DMS79 (cell line): ENCODE measurements around the gene SCAF4.
"Not testable (repeated sequence)": the region's sequence is repeated elsewhere in the genome, so short reads cannot be mapped to it uniquely, and the experiment has no call there.

Source experiments
- DNase-seq: peaks from one replicate; lab custom pipeline; 2025; lab: John Stamatoyannopoulos, UW

SCAF4 gene, protein sequence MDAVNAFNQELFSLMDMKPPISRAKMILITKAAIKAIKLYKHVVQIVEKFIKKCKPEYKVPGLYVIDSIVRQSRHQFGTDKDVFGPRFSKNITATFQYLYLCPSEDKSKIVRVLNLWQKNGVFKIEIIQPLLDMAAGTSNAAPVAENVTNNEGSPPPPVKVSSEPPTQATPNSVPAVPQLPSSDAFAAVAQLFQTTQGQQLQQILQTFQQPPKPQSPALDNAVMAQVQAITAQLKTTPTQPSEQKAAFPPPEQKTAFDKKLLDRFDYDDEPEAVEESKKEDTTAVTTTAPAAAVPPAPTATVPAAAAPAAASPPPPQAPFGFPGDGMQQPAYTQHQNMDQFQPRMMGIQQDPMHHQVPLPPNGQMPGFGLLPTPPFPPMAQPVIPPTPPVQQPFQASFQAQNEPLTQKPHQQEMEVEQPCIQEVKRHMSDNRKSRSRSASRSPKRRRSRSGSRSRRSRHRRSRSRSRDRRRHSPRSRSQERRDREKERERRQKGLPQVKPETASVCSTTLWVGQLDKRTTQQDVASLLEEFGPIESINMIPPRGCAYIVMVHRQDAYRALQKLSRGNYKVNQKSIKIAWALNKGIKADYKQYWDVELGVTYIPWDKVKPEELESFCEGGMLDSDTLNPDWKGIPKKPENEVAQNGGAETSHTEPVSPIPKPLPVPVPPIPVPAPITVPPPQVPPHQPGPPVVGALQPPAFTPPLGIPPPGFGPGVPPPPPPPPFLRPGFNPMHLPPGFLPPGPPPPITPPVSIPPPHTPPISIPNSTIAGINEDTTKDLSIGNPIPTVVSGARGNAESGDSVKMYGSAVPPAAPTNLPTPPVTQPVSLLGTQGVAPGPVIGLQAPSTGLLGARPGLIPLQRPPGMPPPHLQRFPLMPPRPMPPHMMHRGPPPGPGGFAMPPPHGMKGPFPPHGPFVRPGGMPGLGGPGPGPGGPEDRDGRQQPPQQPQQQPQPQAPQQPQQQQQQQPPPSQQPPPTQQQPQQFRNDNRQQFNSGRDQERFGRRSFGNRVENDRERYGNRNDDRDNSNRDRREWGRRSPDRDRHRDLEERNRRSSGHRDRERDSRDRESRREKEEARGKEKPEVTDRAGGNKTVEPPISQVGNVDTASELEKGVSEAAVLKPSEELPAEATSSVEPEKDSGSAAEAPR

DNA sequence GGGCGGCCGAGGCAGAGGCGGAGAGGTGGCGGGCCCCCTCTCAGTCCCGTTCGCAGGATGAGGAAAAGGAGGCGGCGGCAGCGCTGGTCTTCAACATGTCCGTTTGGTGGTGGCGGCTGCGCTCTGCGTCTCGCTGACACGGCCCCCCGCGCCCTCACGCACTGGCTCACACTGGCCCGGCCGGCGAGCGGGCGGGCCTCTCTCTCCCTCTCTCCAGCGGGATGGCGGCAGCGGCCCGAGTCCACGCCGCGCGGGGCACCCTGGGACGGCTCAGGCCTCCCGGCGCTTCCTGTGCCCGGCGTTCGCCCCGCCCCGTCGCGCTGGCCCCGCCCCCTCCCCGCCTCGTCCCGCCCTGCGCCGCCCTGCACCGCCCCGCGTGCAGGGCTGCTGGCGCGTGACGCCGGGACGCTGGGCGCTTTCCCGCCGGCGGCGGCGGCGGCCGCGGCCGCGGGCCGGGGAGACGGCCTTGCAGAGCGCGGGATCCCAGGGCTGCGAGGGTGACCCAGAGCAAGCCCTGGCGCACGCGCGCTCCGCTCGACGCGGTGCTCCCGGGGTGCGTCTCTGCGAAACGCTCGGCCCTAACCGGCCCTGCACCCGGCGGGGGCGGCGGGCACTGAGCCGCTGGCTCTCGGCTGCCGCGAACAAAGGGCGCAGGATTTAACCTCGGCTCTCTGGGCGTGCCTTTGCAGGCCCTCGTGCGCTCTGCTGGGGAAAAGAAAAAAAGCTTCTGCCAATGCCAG, at the start of gene SCAF4:
Gene SCAF4 (minus strand): TSS at position 262 of the 740 bp plus-strand sequence. CDS start 426 bp downstream, outside the sequence.
- DNase-seq: peak; percentile 77

DNA sequence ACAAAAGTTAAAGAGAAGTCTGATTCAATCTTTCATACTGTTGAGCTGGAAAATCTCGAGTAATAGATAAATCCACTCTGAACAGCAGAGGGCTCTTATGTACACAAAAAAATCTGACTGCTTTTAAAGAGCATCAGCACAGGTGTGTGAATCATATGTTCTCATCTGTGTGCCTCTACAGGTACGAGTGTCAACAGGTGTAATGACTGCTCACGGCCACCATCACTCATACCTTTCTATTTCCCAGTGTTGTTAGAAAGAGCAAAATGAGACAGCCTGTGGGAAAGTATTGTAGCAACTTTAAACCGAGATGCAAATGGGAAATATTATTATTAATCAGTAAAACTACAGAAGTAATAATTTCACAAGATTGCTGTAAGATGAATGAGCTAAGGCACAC, 49.0 kb upstream of the SCAF4 start:
- no peak for DNase-seq

- DNase-seq: no peak
Observed at GRCh38 chr21:31778546-31778945, 46.6 kb upstream of the SCAF4 start.

DNA sequence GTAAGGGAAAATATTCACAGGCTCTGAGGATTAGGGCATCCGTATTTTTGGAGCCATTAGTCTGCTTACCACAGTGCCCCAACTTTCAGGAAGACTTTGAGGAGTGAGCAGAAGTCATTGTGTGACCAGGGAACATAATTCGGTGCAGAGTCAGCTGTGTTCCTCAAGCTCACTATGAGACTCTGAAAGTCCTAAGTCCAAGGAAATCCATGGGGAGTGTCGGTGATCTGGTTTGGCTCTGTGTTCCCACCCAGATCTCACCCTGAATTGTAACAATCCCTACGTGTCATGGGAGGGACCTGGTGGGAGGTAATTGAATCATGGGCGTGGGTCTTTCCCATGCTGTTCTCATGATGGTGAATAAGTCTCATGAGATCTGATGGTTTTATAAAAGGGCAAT, 45.9 kb upstream of the SCAF4 start:
- DNase-seq: no peak

DNA sequence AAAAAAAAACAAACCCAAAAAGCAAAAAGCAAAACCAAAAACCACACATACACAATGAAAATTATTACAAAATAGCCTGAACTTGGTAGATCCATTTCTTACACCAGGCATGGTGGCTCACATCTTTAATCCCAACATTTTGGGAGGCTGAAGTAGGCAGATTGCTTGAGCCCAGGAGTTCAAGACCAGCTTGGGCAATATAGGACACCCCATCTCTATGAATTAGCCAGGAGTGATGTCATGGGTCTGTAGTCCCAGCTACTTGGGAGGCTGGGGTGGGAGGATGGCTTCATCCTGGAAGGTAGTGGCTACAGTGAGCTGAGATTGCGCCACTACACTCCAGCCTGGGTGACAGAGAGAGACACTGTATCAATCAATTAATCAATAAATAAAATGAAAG, 42.1 kb upstream of the SCAF4 start:
- no peak for DNase-seq

DNA sequence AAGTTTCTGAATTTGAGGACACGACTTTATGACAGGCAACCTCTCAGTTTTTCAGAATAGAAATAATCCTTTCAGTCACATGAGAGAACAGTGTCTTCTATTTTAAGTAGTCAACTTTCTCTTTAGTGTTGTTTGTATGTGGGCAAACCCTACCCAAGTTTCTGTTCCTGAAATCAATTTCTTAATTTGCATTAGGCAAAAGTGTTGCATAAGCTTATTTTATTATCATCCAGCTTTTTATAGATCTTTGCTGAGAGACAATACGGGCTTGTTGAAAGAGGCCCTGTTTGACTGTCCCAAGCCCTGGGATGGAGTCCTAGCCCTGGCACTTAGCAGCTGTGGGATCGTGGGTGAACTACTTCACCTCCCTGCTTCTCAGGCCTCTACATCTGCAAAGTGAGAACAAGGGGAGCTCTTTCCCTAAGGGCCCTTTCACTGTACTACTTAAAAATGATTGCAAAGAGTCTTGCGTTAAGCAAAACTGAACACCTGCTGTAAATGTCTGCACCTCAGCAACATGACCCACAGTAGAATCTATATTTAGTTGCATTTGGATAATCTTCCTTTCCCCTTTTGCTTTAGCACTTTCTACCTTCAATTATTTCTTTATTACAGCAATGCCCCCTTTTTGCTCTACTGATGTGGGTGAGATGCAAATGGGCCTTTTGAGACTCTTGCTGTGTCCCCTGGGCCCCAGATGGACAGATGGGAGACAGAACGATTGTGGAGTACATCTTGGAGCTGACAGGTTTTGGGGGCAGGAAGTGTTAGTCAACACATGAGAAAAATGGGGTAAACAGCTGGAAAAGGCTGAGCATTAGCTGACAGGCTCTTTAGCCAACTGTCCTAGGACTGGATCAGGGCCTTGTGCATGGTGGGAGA, 41.0 kb upstream of the SCAF4 start:
- DNase-seq: no peak

DNA sequence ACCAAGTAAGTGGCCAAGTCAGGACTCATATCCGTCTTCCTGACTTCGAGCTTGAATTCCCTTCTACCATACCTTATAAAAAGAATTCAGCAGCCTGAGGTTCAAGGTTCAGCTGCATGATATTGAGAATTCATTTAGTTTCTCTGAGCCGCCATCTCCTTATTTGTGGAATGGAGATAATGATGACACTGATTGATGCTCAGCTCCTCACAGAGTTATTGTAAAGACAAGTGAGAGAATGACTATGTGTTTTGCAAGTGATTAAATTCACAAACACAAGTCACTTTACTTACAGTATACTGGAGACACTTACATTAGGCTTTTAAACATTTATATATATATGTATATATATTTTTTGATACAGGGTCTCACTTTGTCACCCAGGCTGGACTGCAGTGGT, 39.8 kb upstream of the SCAF4 start:
- DNase-seq: no peak

GRCh38 chr21:31768710-31769109, 36.8 kb upstream of the SCAF4 start:
- DNase-seq: no peak

- DNase-seq: no peak
Observed at GRCh38 chr21:31766899-31767298, 35.0 kb upstream of the SCAF4 start.

DNA sequence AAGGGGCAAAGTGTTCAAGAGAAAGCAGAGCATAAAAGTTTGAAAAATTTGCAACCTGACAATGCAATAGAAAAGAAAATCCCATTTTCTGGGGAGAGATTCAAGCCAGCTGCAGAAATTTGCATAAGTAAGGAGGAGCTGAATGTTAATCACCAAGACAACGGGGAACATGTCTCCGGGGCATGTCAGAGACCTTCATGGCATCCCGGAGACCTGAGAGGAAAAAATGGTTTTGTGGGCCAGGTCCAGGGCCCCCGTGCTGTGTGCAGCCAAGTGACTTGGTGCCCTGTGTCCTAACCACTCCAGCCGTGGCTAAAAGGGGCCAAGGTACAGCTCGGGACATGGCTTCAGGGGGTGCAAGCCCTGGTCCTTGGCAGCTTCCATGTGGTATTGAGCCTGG, 33.9 kb upstream of the SCAF4 start:
- not testable (repeated sequence) for DNase-seq

GRCh38 chr21:31760931-31761330, 29.0 kb upstream of the SCAF4 start:
- DNase-seq: no peak

- DNase-seq: no peak
Observed at GRCh38 chr21:31756787-31757186, 24.9 kb upstream of the SCAF4 start.

DNA sequence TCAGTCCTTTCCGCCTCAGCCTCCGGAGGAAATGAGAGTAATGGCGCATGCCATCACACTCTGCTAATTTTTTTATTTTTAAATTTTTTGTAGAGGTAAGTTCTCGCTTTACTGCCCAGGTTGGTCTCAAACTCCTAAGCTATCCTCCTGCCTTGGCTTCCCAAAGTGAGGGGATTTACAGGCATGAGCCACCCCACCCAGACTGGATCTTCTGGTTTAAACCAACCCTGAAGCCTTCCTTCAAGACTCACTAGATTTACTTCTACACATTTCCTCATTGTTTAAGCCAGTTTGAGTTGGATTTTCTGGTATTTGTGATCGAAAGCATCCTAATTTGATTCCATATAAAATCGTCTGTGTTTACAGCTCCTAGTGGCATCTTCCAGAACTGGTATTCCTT, 23.1 kb upstream of the SCAF4 start:
- no peak for DNase-seq

DNA sequence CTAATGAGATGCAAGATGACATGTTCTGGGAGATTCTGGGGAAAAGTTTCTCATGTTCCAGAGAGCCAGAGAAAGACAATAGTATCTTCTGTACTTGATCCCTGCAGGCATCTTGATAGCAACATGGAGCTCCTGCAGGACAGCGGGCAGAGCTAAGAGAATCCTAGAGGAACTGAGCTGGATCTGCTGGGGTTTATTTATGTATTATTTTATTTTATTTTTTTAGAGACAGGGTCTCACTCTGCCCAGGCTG, 22.7 kb upstream of the SCAF4 start:
- DNase-seq: no peak

DNA sequence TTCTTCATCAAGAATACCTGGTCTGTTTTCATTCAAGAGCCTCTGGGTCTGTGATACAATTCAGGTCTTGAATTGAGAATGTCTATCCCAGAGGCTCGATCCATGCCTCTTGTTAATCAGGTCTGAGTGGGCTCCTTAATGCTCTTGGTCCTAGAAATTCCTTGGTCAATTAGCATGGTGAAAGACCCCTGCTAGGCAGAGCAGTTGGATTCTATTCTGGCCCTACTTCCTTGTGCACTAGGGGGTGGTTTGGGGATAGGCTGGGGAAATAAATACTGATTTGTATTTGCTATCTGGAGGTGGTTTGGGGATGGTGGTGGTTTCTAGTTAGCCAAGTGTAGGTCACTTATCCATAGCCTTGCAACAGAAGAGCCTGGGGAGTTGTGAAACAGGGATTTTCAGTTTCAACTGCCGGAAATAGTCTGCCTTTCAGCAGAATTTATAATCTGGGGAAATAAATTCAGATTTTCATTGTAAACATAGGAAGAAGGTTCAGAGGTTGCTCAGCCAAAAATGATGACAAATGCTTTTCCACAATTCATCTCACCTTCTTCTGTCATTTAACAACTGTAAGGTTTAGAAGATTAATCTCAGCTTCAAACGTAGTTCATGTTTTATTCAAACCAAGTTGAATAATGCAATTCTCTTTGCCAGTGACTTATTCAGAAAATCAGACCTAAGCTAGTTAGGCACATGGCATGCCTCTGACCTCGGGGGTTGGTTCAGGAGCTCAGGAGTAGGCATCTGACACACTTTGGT, 22.2 kb upstream of the SCAF4 start:
- no peak for DNase-seq

GRCh38 chr21:31752967-31753366, 21.0 kb upstream of the SCAF4 start:
- DNase-seq: no peak

DNA sequence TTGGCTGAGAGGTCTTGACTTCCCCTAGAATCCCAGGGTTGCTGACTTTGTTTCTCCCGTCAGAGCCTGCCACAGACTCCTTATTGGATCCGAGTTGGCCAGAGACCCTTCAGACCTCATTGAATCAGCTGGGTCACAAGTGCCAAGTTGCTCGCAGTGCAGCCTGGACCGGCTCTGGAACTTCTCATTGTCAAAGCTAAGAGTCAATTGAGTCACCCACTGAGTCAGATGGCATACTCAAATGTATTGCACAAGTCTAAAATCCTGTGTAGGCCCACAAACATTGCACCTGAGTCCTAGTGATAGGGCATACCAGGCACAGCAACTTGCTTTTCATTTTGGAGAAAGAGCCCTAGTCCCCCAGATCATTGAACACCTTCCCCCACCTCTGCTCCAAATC, 20.4 kb upstream of the SCAF4 start:
- no peak for DNase-seq

- DNase-seq: no peak
Observed at GRCh38 chr21:31750843-31751242, 18.9 kb upstream of the SCAF4 start.

- no peak for DNase-seq
Observed at GRCh38 chr21:31744182-31744800, 12.4 kb upstream of the SCAF4 start.

GRCh38 chr21:31743712-31744111, 11.8 kb upstream of the SCAF4 start:
- no peak for DNase-seq
